Endodermal cell (in vitro differentiated cells): ENCODE data around the gene MICAL1. TPM values are rescaled to one million over a fixed set of nuclear protein-coding genes. Genes with fewer than 3 reads are reported as not detected.

Experiments used
- DNase-seq: peaks from one replicate; pipeline ENCODE4 v3.0.0-alpha.2; 2017
- H3K27ac ChIP-seq: 2 replicates; pipeline ENCODE4 v1.5.1; 2013; ENCODE audit warnings: mild to moderate bottlenecking, low read depth, low read length, moderate library complexity
- H3K27me3 ChIP-seq: 2 replicates; pipeline ENCODE4 v1.6.1; 2013; ENCODE audit warnings: mild to moderate bottlenecking, low read length, moderate library complexity; ENCODE audit not compliant: insufficient read depth, control insufficient read depth, poor library complexity, severe bottlenecking
- H3K36me3 ChIP-seq: 2 replicates; pipeline ENCODE4 v1.7.0; 2013; ENCODE audit warnings: mild to moderate bottlenecking, low read length, moderate library complexity; ENCODE audit not compliant: control insufficient read depth, insufficient read depth
- H3K4me1 ChIP-seq: one replicate; pipeline ENCODE4 v1.7.0; 2013; ENCODE audit warnings: low read length; ENCODE audit not compliant: control insufficient read depth, insufficient read depth
- H3K4me3 ChIP-seq: 2 replicates; pipeline ENCODE4 v1.5.1; 2013; ENCODE audit warnings: mild to moderate bottlenecking, low read length, moderate library complexity
- H3K9ac ChIP-seq: 2 replicates; pipeline ENCODE4 v1.6.1; 2013; ENCODE audit warnings: mild to moderate bottlenecking, low read length, moderate library complexity; ENCODE audit not compliant: poor library complexity, severe bottlenecking; ENCODE audit errors: extremely low read depth
- H3K9me3 ChIP-seq: 2 replicates; pipeline ENCODE4 v1.6.1; 2013; ENCODE audit warnings: mild to moderate bottlenecking, low read length, moderate library complexity; ENCODE audit not compliant: control insufficient read depth
- H3K27ac Mint-ChIP-seq: 2 replicates; pipeline ENCODE4 v1.8.0; 2020; ENCODE audit warnings: mixed read lengths
- H3K27me3 Mint-ChIP-seq: 2 replicates; pipeline ENCODE4 v1.8.0; 2021; ENCODE audit warnings: mild to moderate bottlenecking, mixed read lengths; ENCODE audit not compliant: insufficient read depth
- H3K36me3 Mint-ChIP-seq: 2 replicates; pipeline ENCODE4 v1.8.0; 2020; ENCODE audit warnings: low read depth, mixed read lengths
- H3K4me1 Mint-ChIP-seq: 2 replicates; pipeline ENCODE4 v1.8.0; 2020; ENCODE audit warnings: mixed read lengths
- H3K4me3 Mint-ChIP-seq: 2 replicates; pipeline ENCODE4 v1.8.0; 2020; ENCODE audit warnings: mild to moderate bottlenecking, moderate library complexity, mixed read lengths
- H3K9me3 Mint-ChIP-seq: 2 replicates; pipeline ENCODE4 v1.8.0; 2020; ENCODE audit warnings: mild to moderate bottlenecking, mixed read lengths
- WGBS, 2 experiments: methylation state at CpG; one replicate each; pipeline versions ENCODE4 v1.1.5 to v1.1.7; 2013; ENCODE audit warnings: missing lambda C conversion rate in 2 of 2, mixed read lengths in 1 of 2; ENCODE audit not compliant: insufficient coverage in 1 of 2, insufficient read length in 1 of 2; 5-methylcytosine and 5-hydroxymethylcytosine counted together
- total RNA-seq, 2 donors: library from RNA; stranded (reverse); fragmentation: NEBNext Ultra II Directional in 1 of 2; extraction: Animal tissue kit (Norgen Biotek cat#: 25700) in 1 of 2; gene quantifications; 2 replicates in 1 of 2; 3 replicates in 1 of 2; pipeline ENCODE4 v1.2.1, GENCODE V29; 2021
- TF ChIP-seq, protein P1 (sequence below): fragments of 200-600 bp; sonication (generic); conservative IDR thresholded peaks from 2 replicates; pipeline ENCODE4 v1.5.0; 2021; ENCODE audit warnings: antibody characterized with exemption, mild to moderate bottlenecking

Gene MICAL1
- total RNA-seq, 2 donors from 2014 or later: 10.4 to 22.8 TPM

DNA sequence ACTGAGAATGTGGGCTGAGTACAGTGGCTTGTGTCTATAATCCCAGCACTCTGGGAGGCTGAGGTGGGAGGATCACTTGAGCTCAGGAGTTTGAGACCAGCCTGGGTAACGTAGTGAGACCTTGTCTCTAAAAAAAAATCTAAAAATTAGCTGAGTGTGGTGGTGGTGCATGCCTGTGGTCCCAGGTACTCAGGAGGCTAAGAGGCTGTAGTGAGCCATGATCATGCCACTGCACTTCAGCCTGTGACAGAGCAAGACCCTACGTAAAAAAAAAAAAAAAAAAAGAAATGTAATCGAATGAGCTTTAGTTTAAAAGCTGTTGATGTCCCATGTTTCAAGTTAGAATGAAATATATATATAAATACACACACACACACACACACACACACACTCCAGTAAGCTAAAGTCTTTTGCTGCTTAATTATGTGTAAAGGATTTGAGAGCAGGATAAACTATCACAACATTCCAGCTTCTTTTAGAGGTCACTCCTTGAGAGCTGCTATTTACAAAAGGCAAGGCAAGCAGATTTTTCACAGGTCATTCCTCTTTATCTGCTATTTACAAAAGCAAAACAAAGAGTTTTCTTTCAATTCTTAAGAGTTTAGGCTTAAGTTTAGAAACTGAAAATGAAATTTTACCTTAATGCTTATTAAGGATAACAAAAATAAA, 4.7 kb upstream of the MICAL1 start:
- Histone ChIP-seq H3K4me3 (no peak overlapping the region), H3K27me3 (peaks cover 23% of the 10 kb centered on the region), H3K4me1 (peaks cover 9% of the 10 kb centered on the region), H3K36me3 (peaks cover 26% of the 10 kb centered on the region), H3K9me3 (peaks cover 4% of the 10 kb centered on the region), H3K9ac (no peak overlapping the region), H3K27ac (no peak overlapping the region)
- no peak overlapping the region for H3K27ac Mint-ChIP-seq
- TF ChIP-seq, protein P1, sequence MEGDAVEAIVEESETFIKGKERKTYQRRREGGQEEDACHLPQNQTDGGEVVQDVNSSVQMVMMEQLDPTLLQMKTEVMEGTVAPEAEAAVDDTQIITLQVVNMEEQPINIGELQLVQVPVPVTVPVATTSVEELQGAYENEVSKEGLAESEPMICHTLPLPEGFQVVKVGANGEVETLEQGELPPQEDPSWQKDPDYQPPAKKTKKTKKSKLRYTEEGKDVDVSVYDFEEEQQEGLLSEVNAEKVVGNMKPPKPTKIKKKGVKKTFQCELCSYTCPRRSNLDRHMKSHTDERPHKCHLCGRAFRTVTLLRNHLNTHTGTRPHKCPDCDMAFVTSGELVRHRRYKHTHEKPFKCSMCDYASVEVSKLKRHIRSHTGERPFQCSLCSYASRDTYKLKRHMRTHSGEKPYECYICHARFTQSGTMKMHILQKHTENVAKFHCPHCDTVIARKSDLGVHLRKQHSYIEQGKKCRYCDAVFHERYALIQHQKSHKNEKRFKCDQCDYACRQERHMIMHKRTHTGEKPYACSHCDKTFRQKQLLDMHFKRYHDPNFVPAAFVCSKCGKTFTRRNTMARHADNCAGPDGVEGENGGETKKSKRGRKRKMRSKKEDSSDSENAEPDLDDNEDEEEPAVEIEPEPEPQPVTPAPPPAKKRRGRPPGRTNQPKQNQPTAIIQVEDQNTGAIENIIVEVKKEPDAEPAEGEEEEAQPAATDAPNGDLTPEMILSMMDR: no peak
- peaks cover 2% of the 10 kb centered on the region for H3K9me3 Mint-ChIP-seq
- H3K4me3 Mint-ChIP-seq: no peak overlapping the region
- H3K4me1 Mint-ChIP-seq: peaks cover 33% of the 10 kb centered on the region
- no peak for DNase-seq
- peaks cover 33% of the 10 kb centered on the region for H3K27me3 Mint-ChIP-seq
- H3K36me3 Mint-ChIP-seq: peaks cover 38% of the 10 kb centered on the region
- 81 to 100% methylated on average over 1 to 2 of the region's 3 CpGs for WGBS, 2 experiments

DNA sequence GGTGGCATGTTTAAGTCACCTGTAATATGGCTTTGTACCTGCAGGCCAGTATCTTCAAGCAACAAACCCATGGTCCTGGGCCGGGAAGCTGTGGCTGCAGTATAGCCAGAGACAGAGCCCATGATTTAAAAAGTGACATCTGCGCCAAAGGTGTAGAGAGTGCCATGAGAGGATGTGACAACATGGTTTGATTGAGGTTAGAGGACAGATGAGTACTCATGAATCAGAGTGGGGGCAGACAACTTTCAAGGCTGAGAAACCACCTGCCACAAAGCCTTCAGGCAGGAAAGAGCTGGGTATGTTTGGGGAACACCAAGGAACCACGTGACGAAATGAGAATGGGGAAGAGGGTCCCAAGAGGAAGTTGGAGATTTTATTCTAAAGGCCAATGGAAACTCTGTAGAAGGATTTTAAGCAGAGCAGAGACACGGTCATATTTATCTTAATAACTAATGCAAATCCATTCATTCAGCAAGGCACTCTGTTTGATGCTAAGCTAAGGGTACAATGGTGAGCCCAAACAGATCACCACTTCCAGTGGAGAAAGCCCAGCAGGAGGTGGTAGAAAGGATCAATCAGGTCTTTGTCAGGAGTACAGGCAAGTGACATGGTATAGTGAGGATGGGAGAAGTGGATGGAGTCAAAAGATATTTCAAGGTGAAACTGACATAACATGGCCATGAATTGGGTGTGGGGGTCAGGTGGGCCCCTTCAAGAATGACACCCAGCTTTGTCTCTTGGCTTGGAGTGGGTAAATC, 3.4 kb upstream of the MICAL1 start:
- H3K36me3 Mint-ChIP-seq: peaks cover 26% of the 10 kb centered on the region
- H3K27ac Mint-ChIP-seq: no peak overlapping the region
- Histone ChIP-seq H3K9me3 (peaks cover 4% of the 10 kb centered on the region), H3K27me3 (peaks cover 30% of the 10 kb centered on the region), H3K4me1 (peaks cover 9% of the 10 kb centered on the region), H3K27ac (no peak overlapping the region), H3K4me3 (no peak overlapping the region), H3K9ac (no peak overlapping the region), H3K36me3 (peaks cover 13% of the 10 kb centered on the region)
- peaks cover 45% of the 10 kb centered on the region for H3K27me3 Mint-ChIP-seq
- H3K9me3 Mint-ChIP-seq: peaks cover 2% of the 10 kb centered on the region
- WGBS, 2 experiments: 74 to 88% methylated on average over 1 to 5 of the region's 5 CpGs
- TF ChIP-seq, protein P1: no peak
- H3K4me1 Mint-ChIP-seq: peaks cover 33% of the 10 kb centered on the region
- peak; percentile 58 for DNase-seq
- H3K4me3 Mint-ChIP-seq: no peak overlapping the region

DNA sequence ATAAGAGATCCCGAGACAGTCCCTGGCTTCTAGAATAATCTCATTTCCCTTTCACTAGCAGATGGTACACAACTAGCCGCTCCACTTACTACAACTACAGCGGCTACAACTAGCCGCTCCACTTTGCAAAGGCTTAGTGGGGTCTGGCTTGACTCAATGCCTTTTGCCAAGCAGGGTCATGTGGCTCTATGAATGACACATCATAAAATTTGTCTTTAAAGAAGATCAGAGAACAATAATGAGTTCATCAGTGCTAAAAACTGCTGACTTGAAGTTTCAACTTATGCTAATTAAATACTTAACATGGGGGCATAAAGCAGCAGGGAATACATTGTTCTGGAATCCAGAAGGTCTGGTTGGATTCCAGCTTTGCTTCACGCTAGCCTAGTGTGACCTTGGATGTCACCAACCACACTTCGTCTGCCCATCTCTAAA, 2.0 kb upstream of the MICAL1 start:
- Mint-ChIP-seq H3K4me3 (no peak overlapping the region), H3K27ac (no peak overlapping the region), H3K36me3 (peaks cover 18% of the 10 kb centered on the region), H3K9me3 (peaks cover 2% of the 10 kb centered on the region), H3K27me3 (peaks cover 49% of the 10 kb centered on the region), H3K4me1 (peaks cover 33% of the 10 kb centered on the region)
- DNase-seq: no peak
- peaks cover 13% of the 10 kb centered on the region for H3K36me3 ChIP-seq
- H3K27ac ChIP-seq: no peak overlapping the region
- TF ChIP-seq, protein P1: no peak
- peaks cover 32% of the 10 kb centered on the region for H3K27me3 ChIP-seq
- 88 to 96% methylated on average over 5 to 6 of the region's 6 CpGs for WGBS, 2 experiments
- H3K9ac ChIP-seq: no peak overlapping the region
- H3K4me1 ChIP-seq: peaks cover 9% of the 10 kb centered on the region
- no peak overlapping the region for H3K4me3 ChIP-seq
- H3K9me3 ChIP-seq: peaks cover 4% of the 10 kb centered on the region
